ENCODE results near the gene PRSS27. TPM values are rescaled to one million over a fixed set of nuclear protein-coding genes. Genes with fewer than 3 reads are reported as not detected.

The PRSS27 gene
- total RNA-seq, 4 donors from 2014 or later = 0.49 to 0.55 TPM; not detected in 2

GRCh38 chr16:2745116-2745890 is 25.3 kb upstream of the PRSS27 start:
- no peak for DNase-seq
- H3K36me3 ChIP-seq = no peaks in the 10 kb centered on the region
- TF ChIP-seq CTCF (IDR thresholded peaks at IDR 0.05 in 4 of 5, conservative IDR thresholded peaks at IDR 0.05 in 1 of 5) (no peak), POLR2A (IDR thresholded peaks at IDR 0.05) (no peak)
- H3K27ac ChIP-seq = no peak overlapping the region
- no peaks in the 10 kb centered on the region for H3K4me1 ChIP-seq
- no peaks in the 10 kb centered on the region for H3K9me3 ChIP-seq
- no peak overlapping the region for H3K4me3 ChIP-seq
- intact Hi-C loops (cut with DNase I; ENCODE audit: low total_unique reads) = no loop called here
- in situ Hi-C loops (cut with MboI; ENCODE audit: low sequenced_read_pairs in 4 of 4) = no loop called here
- H3K27me3 ChIP-seq = no peaks in the 10 kb centered on the region
- ATAC-seq = no peak

- H3K9me3 ChIP-seq = no peaks in the 10 kb centered on the region
- DNase-seq = no peak
- H3K27me3 ChIP-seq = no peaks in the 10 kb centered on the region
- no peaks in the 10 kb centered on the region for H3K36me3 ChIP-seq
- no peak for ATAC-seq
- no peak overlapping the region for H3K4me3 ChIP-seq
- in situ Hi-C loops (cut with MboI; ENCODE audit: low sequenced_read_pairs in 4 of 4) = no loop called here
- intact Hi-C loops (cut with DNase I; ENCODE audit: low total_unique reads) = no loop called here
- H3K4me1 ChIP-seq = no peaks in the 10 kb centered on the region
- TF ChIP-seq POLR2A (IDR thresholded peaks at IDR 0.05) (no peak), CTCF (IDR thresholded peaks at IDR 0.05 in 4 of 5, conservative IDR thresholded peaks at IDR 0.05 in 1 of 5) (no peak)
- H3K27ac ChIP-seq = no peak overlapping the region
Observed at GRCh38 chr16:2744711-2745110, 24.7 kb upstream of the PRSS27 start.

- H3K9me3 ChIP-seq = no peaks in the 10 kb centered on the region
- ATAC-seq (no peak), DNase-seq (no peak)
- no peaks in the 10 kb centered on the region for H3K4me1 ChIP-seq
- H3K27me3 ChIP-seq = no peaks in the 10 kb centered on the region
- TF ChIP-seq CTCF (IDR thresholded peaks at IDR 0.05 in 4 of 5, conservative IDR thresholded peaks at IDR 0.05 in 1 of 5) = no peak
- TF ChIP-seq POLR2A (IDR thresholded peaks at IDR 0.05) = no peak
- in situ Hi-C loops (cut with MboI; ENCODE audit: low sequenced_read_pairs in 4 of 4) (no loop called here), intact Hi-C loops (cut with DNase I; ENCODE audit: low total_unique reads) (no loop called here)
- H3K36me3 ChIP-seq = no peaks in the 10 kb centered on the region
- H3K27ac ChIP-seq = no peak overlapping the region
- H3K4me3 ChIP-seq = no peak overlapping the region
Observed at GRCh38 chr16:2743007-2743810, 23.2 kb upstream of the PRSS27 start.

GRCh38 chr16:2742323-2743006 is 22.4 kb upstream of the PRSS27 start:
- Histone ChIP-seq H3K27me3 (no peaks in the 10 kb centered on the region), H3K4me1 (no peaks in the 10 kb centered on the region), H3K9me3 (no peaks in the 10 kb centered on the region), H3K4me3 (no peak overlapping the region), H3K36me3 (no peaks in the 10 kb centered on the region), H3K27ac (no peak overlapping the region)
- no peak for ATAC-seq
- in situ Hi-C loops (cut with MboI; ENCODE audit: low sequenced_read_pairs in 4 of 4) (no loop called here), intact Hi-C loops (cut with DNase I; ENCODE audit: low total_unique reads) (no loop called here)
- TF ChIP-seq CTCF (IDR thresholded peaks at IDR 0.05 in 4 of 5, conservative IDR thresholded peaks at IDR 0.05 in 1 of 5) = no peak
- TF ChIP-seq POLR2A (IDR thresholded peaks at IDR 0.05) = no peak
- DNase-seq = no peak
